ENCODE results near the gene ELANE.

GRCh38 chr19:904545-904944 is 52.4 kb downstream of the ELANE start:
- no peak for TF ChIP-seq POLR2A (IDR thresholded peaks at IDR 0.05)
- no peak for TF ChIP-seq CTCF (IDR thresholded peaks at IDR 0.05)

Measured in esophagus squamous epithelium (tissue), 4 donors.